ENCODE results near the gene CCDC196.

- TF ChIP-seq, protein P1, sequence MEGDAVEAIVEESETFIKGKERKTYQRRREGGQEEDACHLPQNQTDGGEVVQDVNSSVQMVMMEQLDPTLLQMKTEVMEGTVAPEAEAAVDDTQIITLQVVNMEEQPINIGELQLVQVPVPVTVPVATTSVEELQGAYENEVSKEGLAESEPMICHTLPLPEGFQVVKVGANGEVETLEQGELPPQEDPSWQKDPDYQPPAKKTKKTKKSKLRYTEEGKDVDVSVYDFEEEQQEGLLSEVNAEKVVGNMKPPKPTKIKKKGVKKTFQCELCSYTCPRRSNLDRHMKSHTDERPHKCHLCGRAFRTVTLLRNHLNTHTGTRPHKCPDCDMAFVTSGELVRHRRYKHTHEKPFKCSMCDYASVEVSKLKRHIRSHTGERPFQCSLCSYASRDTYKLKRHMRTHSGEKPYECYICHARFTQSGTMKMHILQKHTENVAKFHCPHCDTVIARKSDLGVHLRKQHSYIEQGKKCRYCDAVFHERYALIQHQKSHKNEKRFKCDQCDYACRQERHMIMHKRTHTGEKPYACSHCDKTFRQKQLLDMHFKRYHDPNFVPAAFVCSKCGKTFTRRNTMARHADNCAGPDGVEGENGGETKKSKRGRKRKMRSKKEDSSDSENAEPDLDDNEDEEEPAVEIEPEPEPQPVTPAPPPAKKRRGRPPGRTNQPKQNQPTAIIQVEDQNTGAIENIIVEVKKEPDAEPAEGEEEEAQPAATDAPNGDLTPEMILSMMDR (IDR thresholded peaks at IDR 0.05): no peak
- TF ChIP-seq ELF1 (IDR thresholded peaks at IDR 0.05): no peak
- no peak for TF ChIP-seq TAF1 (IDR thresholded peaks at IDR 0.05; ENCODE audit: borderline replicate concordance, low read depth, low read length)
- TF ChIP-seq NFIC (IDR thresholded peaks at IDR 0.05; ENCODE audit: borderline replicate concordance): no peak
- no peak for TF ChIP-seq FOXM1 (IDR thresholded peaks at IDR 0.05; ENCODE audit: low read depth)
- no peak for TF ChIP-seq SMC3 (IDR thresholded peaks at IDR 0.05; ENCODE audit: low read depth, low read length)
- no peak for TF ChIP-seq YY1 (IDR thresholded peaks at IDR 0.05; ENCODE audit: low read depth)
- TF ChIP-seq REST (IDR thresholded peaks at IDR 0.05; ENCODE audit: low read depth, low read length): no peak
- no peak for TF ChIP-seq JUND (IDR thresholded peaks at IDR 0.05)
- no peak for TF ChIP-seq EP300 (IDR thresholded peaks at IDR 0.05; ENCODE audit: borderline replicate concordance in 1 of 2, low read depth in 1 of 2, low read length in 1 of 2)
- TF ChIP-seq, protein P2, sequence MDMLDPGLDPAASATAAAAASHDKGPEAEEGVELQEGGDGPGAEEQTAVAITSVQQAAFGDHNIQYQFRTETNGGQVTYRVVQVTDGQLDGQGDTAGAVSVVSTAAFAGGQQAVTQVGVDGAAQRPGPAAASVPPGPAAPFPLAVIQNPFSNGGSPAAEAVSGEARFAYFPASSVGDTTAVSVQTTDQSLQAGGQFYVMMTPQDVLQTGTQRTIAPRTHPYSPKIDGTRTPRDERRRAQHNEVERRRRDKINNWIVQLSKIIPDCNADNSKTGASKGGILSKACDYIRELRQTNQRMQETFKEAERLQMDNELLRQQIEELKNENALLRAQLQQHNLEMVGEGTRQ (IDR thresholded peaks at IDR 0.05; ENCODE audit: borderline replicate concordance, low read depth, low read length): no peak
- TF ChIP-seq RAD21 (IDR thresholded peaks at IDR 0.05; ENCODE audit: low read length): no peak
- TF ChIP-seq MXI1 (IDR thresholded peaks at IDR 0.05; ENCODE audit: low read depth, low read length): no peak
- no peak for TF ChIP-seq POLR2AphosphoS5 (IDR thresholded peaks at IDR 0.05; ENCODE audit: low read depth, low read length)
These were observed 21.1 kb downstream of the CCDC196 start for GRCh38 chr14:66507181-66507721.
